HFF-Myc (cell line): Measurements from ENCODE around the gene KCP.

ENCODE experiments used
- DNase-seq: peaks from one replicate; pipeline ENCODE4 v3.0.0-alpha.2; 2011; ENCODE audit warnings: low read depth; ENCODE audit errors: extremely low read depth
- H3K4me3 ChIP-seq: replicated peaks from 2 replicates; pipeline ENCODE4 v1.5.1; 2011; ENCODE audit warnings: low read depth, mild to moderate bottlenecking, control low read depth, low read length
- CTCF ChIP-seq: IDR thresholded peaks from 2 replicates; pipeline ENCODE4 v1.5.1; 2012; ENCODE audit warnings: mild to moderate bottlenecking, low read depth, low read length, control low read depth; ENCODE audit errors: missing control alignments

The KCP gene

GRCh38 chr7:128859232-128860157 is 51.0 kb downstream of the KCP start:
- TF ChIP-seq CTCF: no peak
- DNase-seq: no peak

GRCh38 chr7:128858380-128859231 is 51.9 kb downstream of the KCP start:
- no peak for TF ChIP-seq CTCF
- no peak for DNase-seq
- no peak overlapping the region for H3K4me3 ChIP-seq

More at GRCh38 chr7:128859232-128860157, 51.0 kb downstream of the KCP start:
- no peak overlapping the region for H3K4me3 ChIP-seq

- no peak for TF ChIP-seq CTCF
- no peak overlapping the region for H3K4me3 ChIP-seq
- no peak for DNase-seq
Measured at GRCh38 chr7:128856001-128856718, 54.3 kb downstream of the KCP start.

GRCh38 chr7:128855559-128855958 is 55.0 kb downstream of the KCP start:
- H3K4me3 ChIP-seq: no peak overlapping the region
- no peak for TF ChIP-seq CTCF
- no peak for DNase-seq

- DNase-seq: no peak
- no peak overlapping the region for H3K4me3 ChIP-seq
- TF ChIP-seq CTCF: no peak
Measured at GRCh38 chr7:128854396-128854795, 56.1 kb downstream of the KCP start.

GRCh38 chr7:128853799-128854198 is 56.7 kb downstream of the KCP start:
- H3K4me3 ChIP-seq: no peak overlapping the region
- no peak for TF ChIP-seq CTCF
- DNase-seq: no peak
